SK-N-SH treated with all-trans-retinoic acid at 6 μM for 48 hours (cell line): ENCODE measurements around the gene ABCA13.

Source experiments
- ATAC-seq: fragments of 200-7000 bp; cut with Tn5 transposase; 3 replicates; pipeline ENCODE4 v1.9.1; 2020; ENCODE audit warnings: mild to moderate bottlenecking, moderate library complexity
- ARNTL ChIP-seq: fragments of 450-650 bp; formaldehyde crosslinking; IDR thresholded peaks from 2 replicates; pipeline ENCODE4 v1.5.0; 2020; ENCODE audit warnings: low read depth, mild to moderate bottlenecking, moderate library complexity, borderline replicate concordance
- CREB5 ChIP-seq: fragments of 250-450 bp; sonication (Bioruptor Pico); IDR thresholded peaks from 2 replicates; pipeline ENCODE4 v1.5.1; 2020; ENCODE audit warnings: low read depth, mild to moderate bottlenecking, moderate library complexity
- CSRNP3 ChIP-seq: fragments of 250-450 bp; sonication (Bioruptor Pico); IDR thresholded peaks from 2 replicates; pipeline ENCODE4 v1.5.1; 2021; ENCODE audit warnings: mild to moderate bottlenecking, moderate library complexity
- ESRRG ChIP-seq: fragments of 250-450 bp; sonication (Bioruptor Pico); IDR thresholded peaks from 2 replicates; pipeline ENCODE4 v1.6.1; 2021; ENCODE audit warnings: mild to moderate bottlenecking
- GLIS3 ChIP-seq: fragments of 250-450 bp; sonication (Bioruptor Pico); IDR thresholded peaks from 2 replicates; pipeline ENCODE4 v1.5.0; 2020; ENCODE audit warnings: mild to moderate bottlenecking, moderate library complexity
- OSR1 ChIP-seq: fragments of 250-450 bp; sonication (Bioruptor Pico); IDR thresholded peaks from 2 replicates; pipeline ENCODE4 v1.8.0; 2022; ENCODE audit warnings: moderate library complexity, mild to moderate bottlenecking, inconsistent platforms
- PATZ1 ChIP-seq: fragments of 250-450 bp; sonication (Bioruptor Pico); IDR thresholded peaks from 2 replicates; pipeline ENCODE4 v1.8.0; 2020; ENCODE audit warnings: mild to moderate bottlenecking, moderate library complexity, borderline replicate concordance
- POU6F1 ChIP-seq: fragments of 250-450 bp; sonication (Bioruptor Pico); IDR thresholded peaks from 2 replicates; pipeline ENCODE4 v1.8.0; 2021; ENCODE audit warnings: low read depth, mild to moderate bottlenecking, moderate library complexity, borderline replicate concordance
- PPARA ChIP-seq: fragments of 250-450 bp; sonication (Bioruptor Pico); IDR thresholded peaks from 2 replicates; pipeline ENCODE4 v1.5.0; 2020; ENCODE audit warnings: mild to moderate bottlenecking, borderline replicate concordance
- RARB ChIP-seq: fragments of 250-450 bp; sonication (Bioruptor Pico); IDR thresholded peaks from 2 replicates; pipeline ENCODE4 v1.8.0; 2021; ENCODE audit warnings: mild to moderate bottlenecking, moderate library complexity
- SNAI2 ChIP-seq: fragments of 250-450 bp; sonication (Bioruptor Pico); IDR thresholded peaks from 2 replicates; pipeline ENCODE4 v1.5.0; 2020; ENCODE audit warnings: mild to moderate bottlenecking, moderate library complexity
- TOX ChIP-seq: fragments of 250-450 bp; sonication (Bioruptor Pico); IDR thresholded peaks from 2 replicates; pipeline ENCODE4 v1.8.0; 2021; ENCODE audit warnings: mild to moderate bottlenecking, moderate library complexity, borderline replicate concordance
- TSHZ2 ChIP-seq: fragments of 250-450 bp; sonication (Bioruptor Pico); IDR thresholded peaks from 2 replicates; pipeline ENCODE4 v1.5.0; 2020; ENCODE audit warnings: mild to moderate bottlenecking, moderate library complexity
- ZC3H10 ChIP-seq: fragments of 250-450 bp; sonication (Bioruptor Pico); IDR thresholded peaks from 2 replicates; pipeline ENCODE4 v1.5.1; 2021; ENCODE audit warnings: mild to moderate bottlenecking, moderate library complexity
- ZNF565 ChIP-seq: fragments of 450-650 bp; formaldehyde crosslinking; conservative IDR thresholded peaks from 2 replicates; pipeline ENCODE4 v1.5.0; 2020; ENCODE audit warnings: low read depth, mild to moderate bottlenecking, moderate library complexity
- ZNF70 ChIP-seq: fragments of 450-650 bp; formaldehyde crosslinking; IDR thresholded peaks from 2 replicates; pipeline ENCODE4 v1.5.0; 2020; ENCODE audit warnings: mild to moderate bottlenecking, moderate library complexity

ABCA13 gene

GRCh38 chr7:48305661-48306060, 134.4 kb downstream of the ABCA13 start:
- no peak for ATAC-seq
- TF ChIP-seq ZNF70 (CRISPR knock-in tag) (no peak), PPARA (CRISPR knock-in tag) (no peak), TSHZ2 (CRISPR knock-in tag) (no peak), OSR1 (CRISPR knock-in tag) (no peak), POU6F1 (CRISPR knock-in tag) (no peak), ZNF565 (no peak), PATZ1 (CRISPR knock-in tag) (no peak), ESRRG (no peak), TOX (no peak), GLIS3 (no peak), ZC3H10 (CRISPR knock-in tag) (no peak), ARNTL (no peak), CSRNP3 (no peak)
- TF ChIP-seq, all 23 proteins: peak for 0

GRCh38 chr7:48307041-48307714, 135.9 kb downstream of the ABCA13 start:
- ATAC-seq = no peak
- TF ChIP-seq PPARA (CRISPR knock-in tag) (no peak), ESRRG (no peak), POU6F1 (CRISPR knock-in tag) (no peak)

- TF ChIP-seq CREB5 (CRISPR knock-in tag) (no peak), CSRNP3 (no peak), PPARA (CRISPR knock-in tag) (no peak), SNAI2 (CRISPR knock-in tag) (no peak), RARB (no peak)
- ATAC-seq = no peak
Measured at GRCh38 chr7:48309720-48310119, 138.5 kb downstream of the ABCA13 start.
